Transverse colon (tissue), 3 donors: Measurements from ENCODE around the gene MFF.

ENCODE experiments used
- EP300 ChIP-seq: sonication (generic); formaldehyde crosslinking; IDR thresholded peaks from one replicate; pipeline ENCODE4 v1.6.1; 2017; ENCODE audit warnings: antibody characterized with exemption, low read depth
- POLR2A ChIP-seq: fragments of 450-650 bp; IDR thresholded peaks from one replicate; pipeline ENCODE4 v1.6.1; 2016; ENCODE audit warnings: antibody characterized with exemption, mild to moderate bottlenecking, moderate library complexity
- TF ChIP-seq, protein P1 (sequence below), 5 experiments: fragments of 200-600 bp in 3 of 5; fragments of 450-650 bp in 2 of 5; sonication (generic) in 3 of 5; IDR thresholded peaks; 1 replicate in 2 of 5; 2 replicates in 3 of 5; pipeline ENCODE4 v1.5.1; 2016 to 2017; ENCODE audit warnings: antibody characterized with exemption in 5 of 5, inconsistent platforms in 3 of 5, mild to moderate bottlenecking in 2 of 5, moderate library complexity in 1 of 5

DNA sequence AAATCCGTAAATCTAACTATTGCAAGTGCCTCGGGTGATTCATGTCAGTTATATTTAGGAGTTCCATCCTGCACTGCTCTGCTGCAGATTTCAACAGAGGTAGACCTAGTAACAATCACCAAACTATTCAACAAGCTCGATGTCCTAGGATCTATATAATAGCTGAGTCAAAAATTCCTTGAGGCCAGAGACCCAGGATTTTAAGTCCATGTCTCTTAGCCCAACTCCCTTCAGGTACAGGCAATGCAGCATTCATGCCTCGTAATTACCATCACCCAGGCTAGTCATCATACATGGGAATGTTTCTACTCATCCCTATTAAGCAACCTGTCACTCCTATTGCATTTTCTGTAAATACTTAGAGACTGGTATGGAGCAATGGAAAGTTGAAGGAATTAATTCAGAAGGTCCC lies 53.3 kb downstream of the MFF start:
- TF ChIP-seq, protein P1, sequence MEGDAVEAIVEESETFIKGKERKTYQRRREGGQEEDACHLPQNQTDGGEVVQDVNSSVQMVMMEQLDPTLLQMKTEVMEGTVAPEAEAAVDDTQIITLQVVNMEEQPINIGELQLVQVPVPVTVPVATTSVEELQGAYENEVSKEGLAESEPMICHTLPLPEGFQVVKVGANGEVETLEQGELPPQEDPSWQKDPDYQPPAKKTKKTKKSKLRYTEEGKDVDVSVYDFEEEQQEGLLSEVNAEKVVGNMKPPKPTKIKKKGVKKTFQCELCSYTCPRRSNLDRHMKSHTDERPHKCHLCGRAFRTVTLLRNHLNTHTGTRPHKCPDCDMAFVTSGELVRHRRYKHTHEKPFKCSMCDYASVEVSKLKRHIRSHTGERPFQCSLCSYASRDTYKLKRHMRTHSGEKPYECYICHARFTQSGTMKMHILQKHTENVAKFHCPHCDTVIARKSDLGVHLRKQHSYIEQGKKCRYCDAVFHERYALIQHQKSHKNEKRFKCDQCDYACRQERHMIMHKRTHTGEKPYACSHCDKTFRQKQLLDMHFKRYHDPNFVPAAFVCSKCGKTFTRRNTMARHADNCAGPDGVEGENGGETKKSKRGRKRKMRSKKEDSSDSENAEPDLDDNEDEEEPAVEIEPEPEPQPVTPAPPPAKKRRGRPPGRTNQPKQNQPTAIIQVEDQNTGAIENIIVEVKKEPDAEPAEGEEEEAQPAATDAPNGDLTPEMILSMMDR (IDR thresholded peaks at IDR 0.05) = no peak
- no peak for TF ChIP-seq EP300
- TF ChIP-seq POLR2A = no peak
